PC-9 (cell line): ENCODE results near the gene PTCD2. TPM values are rescaled to one million over a fixed set of nuclear protein-coding genes. Genes with fewer than 3 reads are reported as not detected.

Experiments used
- BruUV-seq: library from RNA; stranded (reverse); fragments of 400-500 nt; replicated peaks from 2 replicates; lab custom pipeline; 2021; lab: Mats Ljungman, UMichigan
- CTCF ChIA-PET: fragments of 300-600 bp; sonication (Branson Sonifier 250); formaldehyde crosslinking; loops from one replicate; lab custom pipeline; 2022; ENCODE audit warnings: antibody characterized with exemption; lab: Charles Lee
- POLR2A ChIA-PET: fragments of 300-600 bp; sonication (Branson Sonifier 250); formaldehyde crosslinking; loops from one replicate; lab custom pipeline; 2022; ENCODE audit warnings: antibody characterized with exemption; ENCODE audit not compliant: unreplicated experiment; lab: Charles Lee
- DNase-seq, 2 experiments: peaks; one replicate each; pipeline versions ENCODE4 v3.0.0 to v3.0.0-alpha.2; 2015 to 2022; ENCODE audit warnings: mixed read lengths in 1 of 2
- H2AFZ ChIP-seq: fragments of 200-600 bp; sonication (generic); 2 replicates; pipeline ENCODE4 v1.8.1; 2017; ENCODE audit warnings: antibody characterized with exemption
- H3F3A ChIP-seq: fragments of 200-600 bp; sonication (generic); 2 replicates; pipeline ENCODE4 v1.8.1; 2017; ENCODE audit warnings: antibody characterized with exemption, mild to moderate bottlenecking, low read depth; ENCODE audit not compliant: insufficient read depth
- H3K27ac ChIP-seq: fragments of 200-600 bp; sonication (generic); 2 replicates; pipeline ENCODE4 v1.6.1; 2016; ENCODE audit warnings: mixed run types
- H3K27me3 ChIP-seq: fragments of 200-600 bp; sonication (generic); 2 replicates; pipeline ENCODE4 v1.6.1; 2016; ENCODE audit warnings: low read depth, mixed run types; ENCODE audit not compliant: insufficient read depth
- H3K36me3 ChIP-seq: fragments of 200-600 bp; sonication (generic); 2 replicates; pipeline ENCODE4 v1.6.1; 2016; ENCODE audit warnings: low read depth, mixed run types
- H3K4me1 ChIP-seq: fragments of 200-600 bp; sonication (generic); replicated peaks from 2 replicates; pipeline ENCODE4 v1.6.1; 2016; ENCODE audit warnings: mixed run types; ENCODE audit not compliant: insufficient read depth
- H3K4me2 ChIP-seq: fragments of 200-600 bp; sonication (generic); 2 replicates; pipeline ENCODE4 v1.6.1; 2017; ENCODE audit warnings: mixed run types
- H3K4me3 ChIP-seq: fragments of 200-600 bp; sonication (generic); 2 replicates; pipeline ENCODE4 v1.6.1; 2016; ENCODE audit warnings: mixed run types
- H3K79me2 ChIP-seq: fragments of 200-600 bp; sonication (generic); 2 replicates; pipeline ENCODE4 v1.6.1; 2017; ENCODE audit warnings: low read depth, mixed run types
- H3K9me2 ChIP-seq: fragments of 200-600 bp; sonication (generic); 2 replicates; pipeline ENCODE4 v1.8.1; 2017; ENCODE audit warnings: mild to moderate bottlenecking; ENCODE audit not compliant: insufficient read depth
- H3K9me3 ChIP-seq: fragments of 200-600 bp; sonication (generic); 2 replicates; pipeline ENCODE4 v1.8.1; 2016; ENCODE audit warnings: low read depth; ENCODE audit not compliant: insufficient read depth
- H4K20me1 ChIP-seq: fragments of 200-600 bp; sonication (generic); 2 replicates; pipeline ENCODE4 v1.8.1; 2017; ENCODE audit not compliant: insufficient read depth
- CTCF ChIP-seq: fragments of 200-600 bp; sonication (generic); conservative IDR thresholded peaks from 2 replicates; pipeline ENCODE4 v1.6.1; 2017; ENCODE audit warnings: mixed run types, antibody characterized with exemption, mild to moderate bottlenecking, moderate library complexity
- EZH2 ChIP-seq: fragments of 200-600 bp; sonication (generic); IDR thresholded peaks from 2 replicates; pipeline ENCODE4 v1.8.0; 2017; ENCODE audit warnings: antibody characterized with exemption, low read depth
- intact Hi-C: fragments of 100-400 bp; cut with micrococcal nuclease; formaldehyde crosslinking; loops from one replicate; pipeline ENCODE4 v1.10.0; 2022; ENCODE audit not compliant: unreplicated experiment
- total RNA-seq: library from RNA; stranded (reverse); gene quantifications from 2 replicates; pipeline ENCODE4 v1.2.3, GENCODE V29; 2021

PTCD2 gene
- total RNA-seq, 1 experiment from 2014 or later = 15.5 TPM

DNA sequence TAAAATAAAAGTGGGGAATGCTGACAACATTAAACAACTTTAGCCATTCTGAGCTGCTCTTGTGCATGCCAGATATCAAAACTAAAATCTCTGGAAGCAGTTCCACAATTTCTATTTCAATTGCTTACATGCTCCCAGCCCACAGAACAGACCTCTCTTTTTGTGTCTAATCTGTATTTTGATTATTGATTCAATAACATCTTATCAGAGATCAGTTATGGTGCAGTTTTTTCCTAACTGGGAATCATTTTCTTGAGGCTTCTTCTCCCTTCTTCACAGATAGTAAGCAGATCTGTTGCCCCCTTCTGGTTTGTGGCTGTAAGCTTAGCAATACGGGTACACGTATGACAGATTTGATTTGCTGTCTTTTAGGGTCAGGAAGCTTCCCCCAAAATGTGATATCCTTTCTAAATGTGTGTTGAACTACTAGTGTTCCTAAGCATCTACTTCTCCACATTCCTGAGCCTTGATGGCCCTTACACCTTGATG, 39.5 kb upstream of the PTCD2 start:
- H3F3A ChIP-seq = no peaks in the 10 kb centered on the region
- H3K79me2 ChIP-seq = 0 out of 2 replicates have a peak, but pooled peaks cover 9% of the 10 kb centered on the region
- no peak for TF ChIP-seq EZH2
- peak; percentile 49 for TF ChIP-seq CTCF
- no peaks in the 10 kb centered on the region for H4K20me1 ChIP-seq
- ChIA-PET CTCF (interaction anchor here (1.1 kb wide), 1 partner anchor 27 kb away, joined by 3 read pairs; no protein-coding TSS in a partner anchor), POLR2A (no interaction called here)
- intact Hi-C loops = no loop called here
- no peaks in the 10 kb centered on the region for H3K9me2 ChIP-seq
- H3K9me3 ChIP-seq = no peaks in the 10 kb centered on the region; the same call in 1 of the 2 replicates
- peaks cover 14% of the 10 kb centered on the region; the same call in 1 of the 2 replicates for H3K36me3 ChIP-seq
- H3K4me3 ChIP-seq = no peak overlapping the region
- peaks cover 19% of the 10 kb centered on the region for H3K4me1 ChIP-seq
- no peak overlapping the region for H2AFZ ChIP-seq
- H3K4me2 ChIP-seq = no peak overlapping the region
- no TSS peak for BruUV-seq
- peak in 1 of 2 experiments; percentile 4 for DNase-seq
- H3K27ac ChIP-seq = peak overlapping the region; percentile 81; the same call in 1 of the 2 replicates
- no peaks in the 10 kb centered on the region for H3K27me3 ChIP-seq

- POLR2A ChIA-PET = no interaction called here
- Histone ChIP-seq H3K4me3 (no peak overlapping the region), H3K4me1 (peaks cover 19% of the 10 kb centered on the region), H3K27me3 (no peaks in the 10 kb centered on the region), H4K20me1 (no peaks in the 10 kb centered on the region), H3K9me2 (no peaks in the 10 kb centered on the region), H3K79me2 (0 out of 2 replicates have a peak, but pooled peaks cover under 1% of the 10 kb centered on the region), H2AFZ (no peak overlapping the region), H3K36me3 (peaks cover 14% of the 10 kb centered on the region; the same call in 1 of the 2 replicates), H3F3A (no peaks in the 10 kb centered on the region), H3K9me3 (no peaks in the 10 kb centered on the region; the same call in 1 of the 2 replicates), H3K4me2 (no peak overlapping the region), H3K27ac (peak overlapping the region; percentile 81)
- no peak for DNase-seq
- intact Hi-C loops = no loop called here
- TF ChIP-seq EZH2 = no peak
- TF ChIP-seq CTCF = no peak
- CTCF ChIA-PET = interaction anchor here (1.1 kb wide), 1 partner anchor 26 kb away, joined by 3 read pairs; no protein-coding TSS in a partner anchor
- no TSS peak for BruUV-seq
Observed at GRCh38 chr5:72281430-72281763, 38.8 kb upstream of the PTCD2 start.

GRCh38 chr5:72281764-72282499, 38.2 kb upstream of the PTCD2 start:
- POLR2A ChIA-PET = no interaction called here
- peak overlapping the region; percentile 48 for H3K4me2 ChIP-seq
- no peaks in the 10 kb centered on the region for H3K9me3 ChIP-seq
- peak overlapping the region; percentile 81 for H3K27ac ChIP-seq
- BruUV-seq = no TSS peak
- no peaks in the 10 kb centered on the region for H3K9me2 ChIP-seq
- no peak overlapping the region for H3K4me3 ChIP-seq
- peaks cover 19% of the 10 kb centered on the region for H3K4me1 ChIP-seq
- peaks cover 13% of the 10 kb centered on the region; the same call in 1 of the 2 replicates for H3K36me3 ChIP-seq
- DNase-seq = no peak
- TF ChIP-seq CTCF (no peak), EZH2 (no peak)
- no peaks in the 10 kb centered on the region for H3F3A ChIP-seq
- H4K20me1 ChIP-seq = no peaks in the 10 kb centered on the region
- intact Hi-C loops = no loop called here
- no peaks in the 10 kb centered on the region for H3K27me3 ChIP-seq
- CTCF ChIA-PET = no interaction called here
- H3K79me2 ChIP-seq = no peaks in the 10 kb centered on the region
- no peak overlapping the region for H2AFZ ChIP-seq
